Raji (cell line): ENCODE results near the gene CHRNA4.

Experiments used
- POLR2A ChIP-seq: IDR thresholded peaks from 2 replicates; pipeline ENCODE4 v1.6.1; 2011; ENCODE audit warnings: low read depth, low read length, control low read depth; ENCODE audit not compliant: insufficient read depth

Gene CHRNA4

GRCh38 chr20:63363013-63363957 lies 2.1 kb upstream of the CHRNA4 start:
- TF ChIP-seq POLR2A, result no peak

- TF ChIP-seq POLR2A, result no peak
These were observed 1.4 kb upstream of the CHRNA4 start for GRCh38 chr20:63362436-63363009.

- no peak for TF ChIP-seq POLR2A
These were observed 628 bp upstream of the CHRNA4 start for GRCh38 chr20:63361519-63362435.

GRCh38 chr20:63359937-63360849 lies 956 bp downstream of the CHRNA4 start:
- no peak for TF ChIP-seq POLR2A

GRCh38 chr20:63359164-63359934 lies 1.8 kb downstream of the CHRNA4 start:
- no peak for TF ChIP-seq POLR2A

GRCh38 chr20:63357921-63358905 lies 2.9 kb downstream of the CHRNA4 start:
- TF ChIP-seq POLR2A, result no peak

GRCh38 chr20:63356931-63357879 lies 3.9 kb downstream of the CHRNA4 start:
- TF ChIP-seq POLR2A, result no peak

GRCh38 chr20:63356511-63356910 lies 4.6 kb downstream of the CHRNA4 start:
- TF ChIP-seq POLR2A, result no peak

GRCh38 chr20:63355781-63356295 lies 5.3 kb downstream of the CHRNA4 start:
- TF ChIP-seq POLR2A, result no peak

- TF ChIP-seq POLR2A, result no peak
These were observed 6.4 kb downstream of the CHRNA4 start for GRCh38 chr20:63354636-63355350.
